ENCODE data around the gene ADAMTS17.
A peak's percentile ranks its signal among the peaks of the same experiment; 100 is the strongest.

Gene ADAMTS17

GRCh38 chr15:100124936-100125335 lies 216.8 kb downstream of the ADAMTS17 start:
- Histone ChIP-seq H3K27ac (peak overlapping the region; percentile 70 to 74), H3K4me3 (no peak overlapping the region)
- peak; percentile 56 for DNase-seq (ENCODE audit: low spot score)
- TF ChIP-seq CTCF (IDR thresholded peaks at IDR 0.05): no peak

- no peak overlapping the region for H3K27ac ChIP-seq
- peak; percentile 49 for DNase-seq (ENCODE audit: low spot score)
- TF ChIP-seq CTCF (IDR thresholded peaks at IDR 0.05): no peak
- no peak overlapping the region for H3K4me3 ChIP-seq
Measured at GRCh38 chr15:100124361-100124760, 217.4 kb downstream of the ADAMTS17 start.

GRCh38 chr15:100123611-100124010 lies 218.2 kb downstream of the ADAMTS17 start:
- TF ChIP-seq CTCF (IDR thresholded peaks at IDR 0.05): no peak
- peak; percentile 55 for DNase-seq (ENCODE audit: low spot score)
- H3K27ac ChIP-seq: no peak overlapping the region
- H3K4me3 ChIP-seq: no peak overlapping the region

GRCh38 chr15:100121285-100121684 lies 220.5 kb downstream of the ADAMTS17 start:
- DNase-seq (ENCODE audit: low spot score): no peak
- TF ChIP-seq CTCF (IDR thresholded peaks at IDR 0.05): no peak
- Histone ChIP-seq H3K27ac (no peak overlapping the region), H3K4me3 (no peak overlapping the region)

- H3K27ac ChIP-seq: no peak overlapping the region
- no peak for TF ChIP-seq CTCF (IDR thresholded peaks at IDR 0.05)
- DNase-seq (ENCODE audit: low spot score): no peak
- H3K4me3 ChIP-seq: no peak overlapping the region
Measured at GRCh38 chr15:100120111-100120510, 221.7 kb downstream of the ADAMTS17 start.

GRCh38 chr15:100118546-100118945 lies 223.2 kb downstream of the ADAMTS17 start:
- Histone ChIP-seq H3K27ac (no peak overlapping the region), H3K4me3 (no peak overlapping the region)
- DNase-seq (ENCODE audit: low spot score): no peak
- TF ChIP-seq CTCF (IDR thresholded peaks at IDR 0.05): no peak

GRCh38 chr15:100116416-100117190 lies 225.2 kb downstream of the ADAMTS17 start:
- no peak for TF ChIP-seq CTCF (IDR thresholded peaks at IDR 0.05)
- DNase-seq (ENCODE audit: low spot score): no peak
- Histone ChIP-seq H3K27ac (peak overlapping the region in 1 of 2 donors; percentile 40), H3K4me3 (no peak overlapping the region)
